SIG-M5 treated with dmso at 0.1 percent for 504 hours (cell line): Measurements from ENCODE around the gene CHRM3.
"Not testable (repeated sequence)": the region's sequence is repeated elsewhere in the genome, so short reads cannot be mapped to it uniquely, and the experiment has no call there.

ENCODE experiments used
- DNase-seq: peaks from one replicate; lab custom pipeline; 2025; ENCODE audit not compliant: unreplicated experiment; lab: John Stamatoyannopoulos, UW

The CHRM3 gene

DNA sequence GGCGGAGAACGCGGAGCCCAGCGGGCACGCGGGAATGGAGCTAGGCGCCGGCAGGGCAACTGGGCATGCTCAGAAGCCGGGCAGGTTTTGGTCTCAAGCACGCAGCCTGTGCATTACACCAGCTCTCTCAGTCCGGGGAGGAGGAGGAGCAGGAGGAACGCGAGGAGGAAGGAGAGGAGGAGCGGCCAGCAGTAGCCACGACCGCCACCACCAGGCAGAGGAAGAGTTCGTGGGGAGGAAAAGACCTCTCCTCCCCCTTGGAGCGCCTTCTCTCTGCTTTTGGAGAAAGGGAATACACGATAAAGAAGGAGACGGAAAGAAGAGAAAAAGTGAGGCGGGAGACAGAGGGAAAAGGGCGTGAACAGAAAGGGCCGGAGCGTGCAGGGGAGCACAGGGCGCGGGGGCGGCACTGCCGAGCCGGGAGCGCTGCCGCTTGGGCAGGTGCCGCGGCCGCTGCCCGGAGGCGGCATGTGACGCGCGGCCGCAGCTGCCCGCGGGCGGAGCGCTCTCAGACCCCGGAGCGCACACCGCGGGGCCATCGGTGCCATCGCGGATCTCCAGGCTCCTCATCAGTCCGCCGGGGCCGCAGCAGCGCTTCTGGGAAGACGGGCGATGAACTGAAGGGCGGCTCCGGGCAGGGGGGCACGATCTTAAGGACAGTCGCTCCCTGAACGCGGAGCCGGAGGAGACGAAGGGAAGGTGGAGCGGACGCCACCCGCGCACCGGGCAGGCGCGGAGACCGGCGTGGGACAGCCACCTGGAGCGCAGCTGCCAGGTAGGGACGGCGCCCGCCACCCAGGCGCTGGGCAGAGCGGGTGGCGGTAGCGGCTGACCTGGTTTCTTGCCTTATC is at the start of gene CHRM3:
TSS of gene CHRM3 (plus strand) at position 116 of the 851 bp plus-strand sequence. CDS start 520,884 bp downstream, outside the sequence.
- DNase-seq: no peak

DNA sequence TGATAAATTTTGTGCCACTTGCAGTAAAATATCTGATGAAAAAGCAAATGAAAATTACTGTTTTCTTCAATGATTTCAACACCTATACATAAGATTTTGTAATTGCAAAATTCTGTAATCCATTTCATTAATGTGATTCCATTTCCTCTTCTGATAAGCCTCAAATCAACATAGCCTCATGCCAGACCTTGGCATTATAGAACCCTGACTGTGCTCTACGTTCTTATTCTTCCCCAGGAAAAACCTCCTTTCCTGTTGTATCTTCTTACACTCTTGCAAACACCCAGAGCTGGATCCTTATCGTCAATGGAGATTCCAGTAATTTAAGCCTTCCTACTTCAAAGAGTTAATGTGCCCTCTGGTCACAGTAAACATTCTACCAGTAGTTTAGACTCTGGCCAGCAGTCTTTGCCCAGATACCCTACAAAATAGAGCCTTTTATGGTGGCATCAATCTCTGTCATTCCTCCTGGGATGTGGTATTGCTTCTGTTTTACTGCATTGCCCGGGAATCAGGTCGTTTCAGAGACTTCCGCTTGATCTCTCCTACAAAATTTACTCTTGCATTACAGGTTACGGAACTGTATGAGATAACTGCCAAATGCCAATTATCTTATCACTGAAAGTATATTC is 48.5 kb upstream of the CHRM3 start:
- no peak for DNase-seq

DNA sequence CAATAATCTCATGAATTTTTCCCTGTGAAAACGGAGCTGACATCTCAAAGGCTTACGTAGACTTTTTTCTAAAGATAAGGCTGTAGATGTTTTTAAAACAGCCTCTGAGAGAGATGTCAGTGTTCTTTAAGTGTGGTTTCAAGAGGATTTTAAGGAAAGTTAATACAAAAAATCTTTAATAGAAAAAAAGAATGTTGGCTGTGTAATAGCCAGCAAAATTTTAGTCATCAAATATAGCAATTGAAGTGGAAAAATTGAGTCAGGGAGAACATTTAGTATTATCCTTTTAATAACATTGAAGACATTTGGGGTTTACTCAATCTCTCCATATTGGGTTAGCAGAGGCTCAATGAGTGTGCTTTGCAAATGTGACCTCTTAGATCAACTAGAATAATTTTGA is 38.6 kb upstream of the CHRM3 start:
- no peak for DNase-seq

DNA sequence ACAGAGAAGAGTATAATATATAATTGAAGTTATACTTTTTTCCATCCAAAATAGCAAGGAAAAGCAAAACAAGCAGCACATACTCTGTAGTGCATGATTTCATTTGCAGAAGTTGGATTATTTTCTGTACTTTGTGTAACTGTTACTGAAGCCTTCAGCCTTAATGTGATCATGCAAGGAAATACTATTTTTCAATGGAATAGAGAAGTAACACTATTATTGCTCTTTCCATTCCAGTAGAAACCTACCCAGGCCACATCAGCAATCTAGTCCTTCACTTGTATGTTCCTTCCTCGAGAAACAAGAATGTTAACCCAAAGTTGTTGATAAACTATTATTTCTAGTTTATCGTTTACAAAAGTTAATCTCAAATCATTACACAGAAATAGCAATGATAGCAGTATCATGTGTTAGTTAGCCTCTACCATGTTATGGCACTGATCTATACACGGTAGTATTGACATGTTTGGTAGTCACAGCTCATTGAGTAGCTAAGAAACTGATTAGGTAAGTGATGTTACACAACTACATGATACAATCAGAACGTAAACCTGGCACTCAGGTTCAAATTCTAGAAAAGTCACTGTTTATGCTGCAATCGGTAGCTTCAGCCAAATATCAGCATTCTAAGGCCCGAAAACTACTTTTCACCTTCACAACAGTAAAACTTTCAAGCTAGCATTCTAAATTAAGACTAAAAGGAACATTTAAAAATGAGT is 37.6 kb upstream of the CHRM3 start:
- DNase-seq: no peak

DNA sequence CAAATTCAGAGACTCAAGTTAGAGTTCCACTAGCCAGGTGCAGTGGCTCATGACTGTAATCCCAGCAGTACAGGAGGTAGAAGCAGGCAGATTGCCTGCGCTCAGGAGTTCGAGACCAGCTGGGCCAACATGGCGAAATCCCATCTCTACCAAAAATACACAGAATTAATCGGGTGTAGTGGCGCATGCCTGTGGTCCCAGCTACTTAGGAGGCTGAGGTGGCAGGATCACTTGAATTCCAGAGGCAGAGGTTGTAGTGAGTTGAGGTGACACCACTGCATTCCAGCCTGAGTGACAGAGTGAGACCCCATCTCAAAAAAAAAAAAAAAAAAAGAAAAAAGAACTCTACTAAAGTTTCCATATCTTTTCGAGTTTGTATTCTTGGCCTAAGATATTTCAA is 36.7 kb upstream of the CHRM3 start:
- no peak for DNase-seq

DNA sequence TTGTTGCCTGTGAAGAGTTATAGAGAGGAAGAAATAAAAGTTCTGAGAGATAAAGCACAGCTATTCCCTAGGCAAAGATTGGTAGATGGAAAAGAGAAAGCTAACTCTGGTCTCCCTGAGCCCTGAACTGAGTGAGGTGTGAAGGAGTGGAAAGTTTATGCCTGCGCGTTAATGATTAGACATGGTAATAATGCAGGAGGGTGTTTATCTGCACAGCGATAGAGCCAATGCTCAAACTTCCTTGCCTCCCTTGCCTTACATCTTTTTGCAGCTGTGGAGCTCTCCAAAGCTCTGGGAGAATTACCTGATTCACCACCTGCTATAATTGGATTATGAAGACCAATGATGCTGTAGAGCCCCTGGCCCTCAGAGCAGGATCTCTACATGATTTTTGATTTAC is 32.8 kb upstream of the CHRM3 start:
- no peak for DNase-seq

DNA sequence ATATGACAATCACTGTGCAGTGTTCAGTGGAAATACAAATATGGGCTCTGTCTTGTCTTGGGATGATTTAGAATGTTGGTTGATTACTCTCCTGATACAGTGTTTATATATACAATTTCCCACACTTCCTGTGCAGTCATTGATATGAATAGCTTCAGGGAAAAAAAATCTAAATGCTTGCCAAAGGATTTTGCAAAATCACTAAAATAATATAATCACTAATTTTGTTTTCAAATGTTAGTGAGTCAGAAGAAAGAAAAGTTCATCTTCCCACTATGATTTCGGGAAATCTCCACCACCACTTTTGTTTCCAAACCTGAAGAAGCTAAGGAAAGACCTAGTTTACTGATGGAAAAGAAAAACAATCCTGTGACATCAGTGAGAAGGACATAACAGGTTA is 32.1 kb upstream of the CHRM3 start:
- no peak for DNase-seq

DNA sequence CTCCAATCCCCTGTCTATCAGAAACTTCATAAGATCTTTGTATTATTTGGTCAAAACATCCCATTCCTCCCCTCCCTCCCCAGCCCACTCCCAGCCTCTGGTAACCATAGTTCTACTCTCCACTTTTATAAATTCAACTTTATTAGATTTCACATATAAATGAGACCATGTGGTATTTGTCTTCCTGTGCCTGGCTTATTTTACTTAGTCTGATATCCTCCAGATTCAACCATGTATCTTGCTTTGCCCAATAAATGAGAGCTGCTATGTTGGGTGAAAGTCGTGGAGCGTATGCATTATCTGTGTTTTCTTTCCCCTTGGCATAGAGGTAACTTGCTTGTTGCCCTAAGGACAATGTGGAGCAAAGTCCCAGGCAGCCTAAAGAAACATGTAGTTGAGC is 28.5 kb upstream of the CHRM3 start:
- no peak for DNase-seq

DNA sequence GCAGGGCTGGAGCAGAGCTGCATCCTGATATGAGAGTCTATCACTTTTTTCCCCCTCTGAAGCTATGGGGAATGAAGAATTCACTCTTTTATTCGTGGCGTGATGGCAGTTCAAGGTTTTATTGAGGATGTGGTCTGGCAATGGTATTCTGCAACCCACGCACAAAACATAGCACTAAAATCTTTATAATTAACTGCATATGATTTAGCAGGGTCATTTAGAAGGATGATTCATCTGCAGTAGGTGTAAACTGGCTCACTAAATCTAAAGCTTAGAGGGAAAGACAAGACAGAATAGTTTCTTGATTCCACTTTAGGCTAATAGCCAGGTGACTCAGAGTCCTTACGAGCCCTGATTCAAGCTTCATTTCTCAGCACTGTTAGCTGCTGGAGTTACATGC is 25.0 kb upstream of the CHRM3 start:
- DNase-seq: no peak

DNA sequence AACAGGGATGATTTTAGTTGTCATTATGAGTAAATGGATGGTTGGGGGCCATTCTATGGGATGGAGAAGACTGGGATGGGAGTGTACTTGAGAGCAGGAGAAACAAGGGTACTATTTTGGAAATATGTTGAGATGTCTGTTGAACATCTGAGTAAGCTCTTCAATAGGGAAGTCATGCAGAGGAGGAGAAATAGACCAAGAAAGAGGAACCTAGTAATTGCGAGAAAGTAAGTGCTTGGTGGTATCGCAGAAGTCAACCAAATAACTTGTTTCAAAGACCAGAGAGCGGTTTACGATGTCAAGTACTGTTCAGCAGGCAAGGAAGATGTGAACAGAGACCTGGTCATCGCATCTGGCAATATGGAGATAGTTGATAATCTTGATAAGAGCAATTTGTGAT is 22.4 kb upstream of the CHRM3 start:
- peak; percentile 71 for DNase-seq

DNA sequence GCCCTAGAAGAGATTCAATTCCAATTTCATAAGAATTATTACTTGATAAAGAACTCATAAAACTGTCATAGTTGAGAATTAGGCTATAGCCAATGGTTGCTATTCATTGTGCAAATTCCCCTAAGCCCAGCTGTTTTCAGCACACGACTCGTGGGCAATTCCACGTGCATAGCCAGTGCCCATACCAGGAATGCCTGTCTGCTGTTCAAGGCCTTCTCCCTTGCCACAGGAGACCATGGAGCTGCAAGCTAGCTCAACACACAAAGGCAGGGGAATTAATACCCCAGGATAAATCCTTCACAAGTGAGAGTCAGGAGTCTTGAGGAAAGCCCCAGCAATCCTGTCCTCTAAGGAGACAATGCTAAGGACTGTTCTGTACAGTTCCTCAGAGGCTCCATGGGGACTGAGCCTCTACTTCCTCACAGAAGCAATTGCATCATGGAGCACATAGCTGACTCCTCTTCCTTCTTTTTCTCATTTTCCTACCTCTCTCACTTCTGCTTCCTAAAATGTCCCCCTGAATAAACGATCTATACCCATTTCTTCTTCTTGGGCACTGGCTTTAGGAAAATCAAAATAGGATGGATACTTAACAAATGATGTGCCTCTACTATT is 19.1 kb upstream of the CHRM3 start:
- peak; percentile 13 for DNase-seq

DNA sequence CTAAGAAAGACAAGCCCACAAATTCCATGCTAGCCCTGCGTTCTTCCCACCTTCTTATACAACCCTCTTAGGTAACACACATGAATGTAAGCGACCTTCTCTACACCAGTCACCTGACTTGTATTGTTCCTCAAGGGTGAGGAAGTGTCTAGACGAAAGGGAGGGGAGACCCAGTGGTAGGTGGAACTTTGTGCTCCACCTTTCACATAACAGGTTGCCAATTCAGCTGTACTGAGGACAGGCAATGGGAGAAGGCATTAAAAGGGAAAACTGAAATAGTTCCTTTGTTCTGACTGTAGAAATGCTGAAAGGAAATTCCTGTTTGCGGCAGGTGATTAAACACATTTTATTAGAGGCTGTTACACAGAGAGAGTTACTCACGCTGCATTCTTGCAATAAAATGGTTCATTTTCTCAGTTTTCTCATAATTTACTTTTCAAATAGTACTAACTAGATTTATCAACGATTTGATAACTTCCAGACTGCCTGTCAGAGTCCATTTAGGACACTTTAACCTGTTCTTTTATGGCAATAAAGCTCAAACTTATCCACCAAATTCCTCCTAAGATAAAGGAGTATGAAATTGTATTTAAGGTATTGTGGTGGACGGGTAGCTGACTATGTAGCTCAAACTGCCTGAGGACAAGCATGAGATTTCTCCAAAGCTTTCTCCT is 17.8 kb upstream of the CHRM3 start:
- DNase-seq: no peak

DNA sequence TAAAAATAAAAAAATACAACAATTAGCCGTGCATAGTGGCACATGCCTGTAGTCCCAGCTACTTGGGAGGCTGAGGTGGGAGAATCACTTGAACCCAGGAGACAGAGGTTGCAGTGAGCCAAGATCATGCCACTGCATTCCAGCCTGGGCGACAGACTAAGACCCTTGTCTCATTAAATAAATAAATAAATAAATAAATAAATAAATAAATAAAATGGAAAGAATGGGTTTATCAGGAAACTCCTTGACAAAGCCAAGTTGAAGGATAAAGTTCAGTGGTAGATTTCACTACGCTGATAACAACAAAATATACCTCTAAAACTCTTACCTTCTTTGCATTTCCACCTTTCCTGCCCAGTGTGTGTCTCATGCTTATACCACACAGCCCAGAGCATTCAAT is 15.5 kb upstream of the CHRM3 start:
- DNase-seq: not testable (repeated sequence)

DNA sequence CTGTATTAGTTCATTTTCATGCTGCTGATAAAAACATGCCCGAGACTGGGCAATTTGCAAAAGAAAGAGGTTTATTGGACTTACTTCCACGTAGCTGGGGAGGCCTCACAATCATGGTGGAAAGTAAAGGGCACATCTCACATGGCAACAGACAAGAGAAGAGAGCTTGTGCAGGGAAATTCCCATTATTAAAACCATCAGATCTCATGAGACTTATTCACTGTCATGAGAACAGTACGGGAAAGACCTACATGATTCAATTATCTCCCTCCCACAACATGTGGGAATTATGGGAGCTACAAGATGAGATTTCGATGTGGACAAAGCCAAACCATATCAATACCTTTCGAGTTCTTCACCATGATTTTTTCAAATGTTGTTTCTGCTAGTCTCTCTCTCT is 3.7 kb upstream of the CHRM3 start:
- DNase-seq: no peak

DNA sequence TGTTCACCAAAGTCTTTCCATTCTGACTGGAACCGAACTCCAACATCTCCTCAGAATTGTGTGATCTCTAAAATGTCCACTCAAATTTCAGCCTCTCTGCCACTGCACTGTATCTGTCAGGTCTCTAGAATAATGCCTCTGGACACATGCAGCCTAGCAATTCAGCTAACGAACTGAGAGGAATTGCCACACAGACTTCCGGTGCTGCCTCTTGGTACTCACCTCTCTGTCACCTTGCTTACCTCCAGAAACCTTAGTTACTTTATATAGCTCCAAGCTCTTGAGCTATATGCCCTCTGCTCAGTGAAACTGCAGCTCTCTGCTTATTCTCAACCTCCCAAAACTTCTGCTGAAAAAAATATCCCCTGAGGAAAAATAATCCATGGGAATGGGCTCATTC is 2.7 kb upstream of the CHRM3 start:
- no peak for DNase-seq

DNA sequence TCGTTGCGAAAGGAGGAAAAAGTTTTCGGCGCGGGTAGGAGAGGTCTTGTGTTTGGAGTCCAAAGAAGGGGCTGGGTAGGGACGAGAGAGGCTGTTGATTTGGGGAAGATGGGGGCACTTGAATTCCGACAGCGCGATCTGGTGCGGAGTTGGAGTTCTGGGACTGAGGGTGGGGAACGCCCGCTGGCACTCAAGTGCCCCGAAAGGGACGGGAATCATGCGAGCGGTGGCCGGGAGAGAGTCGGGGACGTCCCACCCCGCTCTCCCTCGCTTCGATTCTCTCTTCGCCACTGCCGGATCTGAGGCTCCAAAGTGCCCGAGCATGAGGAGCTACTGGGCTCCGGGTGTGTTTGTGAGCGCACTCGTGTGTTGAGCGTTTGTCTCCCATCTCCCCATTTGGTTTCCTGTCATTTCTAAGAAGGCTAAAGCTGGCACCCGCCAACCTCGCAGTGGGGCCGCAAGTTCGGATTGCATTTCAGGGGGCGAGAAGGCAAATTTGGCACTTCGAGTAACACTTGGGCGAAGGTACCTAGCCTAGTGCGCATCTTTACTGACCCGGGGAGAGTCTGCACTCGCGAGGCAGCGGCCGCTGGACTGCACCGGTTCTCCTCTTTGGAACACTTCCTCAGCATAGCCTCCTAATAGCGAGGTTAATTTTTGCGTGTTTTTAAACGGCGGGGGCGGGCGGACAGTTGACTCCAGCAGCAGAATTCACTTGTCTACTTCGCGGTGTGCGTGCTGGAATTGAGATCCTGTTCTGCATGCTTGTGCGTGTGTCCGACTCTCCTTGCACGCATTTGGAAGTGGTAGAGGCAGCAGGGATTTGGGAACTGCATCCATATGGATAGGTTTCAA is 1.2 kb downstream of the CHRM3 start:
- DNase-seq: no peak

DNA sequence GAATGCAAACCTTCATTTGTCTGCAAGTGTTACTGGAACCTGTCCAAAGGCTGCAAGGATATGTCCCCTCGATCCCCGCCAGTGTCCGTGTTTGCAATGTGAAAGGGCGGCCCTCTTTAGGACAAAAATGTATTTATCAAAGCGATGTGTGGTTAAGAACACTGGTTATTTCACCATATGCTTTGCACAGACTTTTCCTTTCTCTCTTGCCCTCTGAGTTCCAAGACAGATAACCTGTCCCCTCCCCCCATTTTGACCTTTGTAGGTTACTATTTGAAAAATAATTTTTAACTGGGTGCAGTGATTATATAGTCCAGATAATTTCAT is 1.8 kb downstream of the CHRM3 start:
- DNase-seq: no peak

DNA sequence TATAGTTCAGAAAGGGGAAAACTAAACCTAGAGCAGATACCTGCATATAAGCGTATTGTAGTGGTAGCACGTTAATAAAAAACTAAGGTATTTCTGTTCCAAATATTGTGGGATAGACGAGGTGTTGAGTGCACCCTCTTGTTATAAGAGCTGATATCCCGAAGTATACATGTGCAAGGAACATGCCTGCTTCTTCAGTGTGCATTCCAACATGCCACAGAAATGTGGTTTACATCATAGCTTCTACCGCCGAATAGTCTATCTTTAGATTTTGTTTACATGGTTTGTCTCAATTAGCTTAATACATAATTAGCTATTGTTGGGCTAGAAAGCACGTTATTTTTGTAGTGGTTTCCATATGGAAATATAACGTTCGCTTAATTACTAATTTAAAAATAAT is 2.2 kb downstream of the CHRM3 start:
- no peak for DNase-seq

DNA sequence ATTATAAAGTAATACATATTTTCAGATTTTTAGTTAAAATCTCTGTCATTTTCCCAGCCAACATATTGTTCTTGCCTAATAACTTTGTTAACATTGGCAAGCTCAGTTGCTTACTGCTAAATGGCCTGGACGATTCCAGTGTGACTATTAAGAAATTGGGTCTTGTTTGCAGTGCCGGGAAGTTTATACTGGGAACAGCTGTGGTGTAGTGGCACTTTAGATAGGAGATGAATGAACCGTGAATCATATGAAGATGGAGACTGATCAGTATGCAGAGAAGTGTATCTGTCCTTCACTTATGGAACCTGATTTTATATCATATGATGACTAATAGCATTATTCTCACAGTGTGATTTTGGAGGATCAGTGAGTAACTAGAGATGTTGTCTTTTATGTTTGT is 3.3 kb downstream of the CHRM3 start:
- no peak for DNase-seq

DNA sequence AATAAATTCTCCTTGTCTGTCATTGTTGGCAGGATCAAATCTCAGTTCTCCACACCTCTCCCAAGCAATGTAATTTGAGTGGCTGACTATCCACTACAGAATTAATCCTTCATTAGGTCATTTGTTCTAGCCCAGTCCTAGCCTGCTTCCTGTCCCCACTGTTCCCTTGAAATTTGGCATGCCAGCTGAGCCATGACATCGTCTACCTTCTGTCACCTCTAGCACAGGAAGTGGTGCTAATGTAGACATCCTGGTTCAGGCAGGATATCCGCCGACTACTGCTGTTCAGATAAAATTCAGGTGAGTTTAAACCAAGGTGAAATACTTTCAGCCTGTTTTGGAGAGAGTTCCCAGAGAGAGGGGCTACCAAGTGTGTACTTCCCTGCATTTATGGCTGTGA is 5.9 kb downstream of the CHRM3 start:
- DNase-seq: no peak
